SHP77 (cell line): ENCODE results near the gene CLIC4.
"Not testable (repeated sequence)": the region's sequence is repeated elsewhere in the genome, so short reads cannot be mapped to it uniquely, and the experiment has no call there.

Experiments
- DNase-seq, 2 experiments: peaks; one replicate each; lab custom pipeline; 2025; lab: John Stamatoyannopoulos, UW

Gene CLIC4

DNA sequence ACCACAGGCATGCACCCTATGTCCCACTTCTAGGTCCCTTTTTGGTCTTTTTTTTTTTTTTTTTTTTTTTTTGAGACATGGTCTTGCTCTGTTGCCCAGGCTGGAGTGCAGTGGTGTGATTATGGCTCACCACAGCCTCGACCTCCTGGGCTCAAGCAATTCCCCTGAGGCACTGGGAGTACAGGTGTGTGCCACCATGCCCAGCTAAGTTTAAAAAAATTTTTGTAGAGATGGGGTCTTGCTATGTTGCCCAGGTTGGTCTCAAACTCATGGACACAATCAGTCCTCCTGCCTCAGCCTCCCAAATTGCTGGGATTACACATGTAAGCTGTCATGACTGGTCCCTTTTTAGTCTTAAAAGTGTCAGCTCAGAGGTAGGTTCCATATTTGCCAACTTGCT, 75.0 kb downstream of the CLIC4 start:
- not testable (repeated sequence) for DNase-seq

DNA sequence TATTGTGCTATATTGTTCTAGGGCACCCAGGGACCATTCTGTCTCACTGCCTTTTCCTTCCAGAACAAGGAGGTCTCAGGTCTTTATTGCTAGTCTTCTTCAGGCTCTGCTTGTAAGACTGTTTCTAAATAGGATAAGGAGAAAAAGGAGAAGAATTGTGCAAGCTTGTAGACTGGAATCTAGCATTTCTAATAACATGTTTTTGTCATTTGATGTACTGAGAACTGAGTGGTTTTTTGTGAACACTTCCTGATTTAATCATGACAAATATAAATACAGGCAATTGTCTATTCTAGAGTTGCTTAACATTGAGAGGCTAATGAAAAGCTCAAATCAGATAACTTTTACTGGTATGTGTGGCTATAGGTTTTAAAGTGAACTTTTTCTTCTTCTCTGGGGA, 77.6 kb downstream of the CLIC4 start:
- DNase-seq = no peak

GRCh38 chr1:24823486-24823885, 78.2 kb downstream of the CLIC4 start:
- not testable (repeated sequence) for DNase-seq

GRCh38 chr1:24825174-24825573, 79.9 kb downstream of the CLIC4 start:
- DNase-seq = no peak

GRCh38 chr1:24826510-24826909, 81.3 kb downstream of the CLIC4 start:
- no peak for DNase-seq

DNA sequence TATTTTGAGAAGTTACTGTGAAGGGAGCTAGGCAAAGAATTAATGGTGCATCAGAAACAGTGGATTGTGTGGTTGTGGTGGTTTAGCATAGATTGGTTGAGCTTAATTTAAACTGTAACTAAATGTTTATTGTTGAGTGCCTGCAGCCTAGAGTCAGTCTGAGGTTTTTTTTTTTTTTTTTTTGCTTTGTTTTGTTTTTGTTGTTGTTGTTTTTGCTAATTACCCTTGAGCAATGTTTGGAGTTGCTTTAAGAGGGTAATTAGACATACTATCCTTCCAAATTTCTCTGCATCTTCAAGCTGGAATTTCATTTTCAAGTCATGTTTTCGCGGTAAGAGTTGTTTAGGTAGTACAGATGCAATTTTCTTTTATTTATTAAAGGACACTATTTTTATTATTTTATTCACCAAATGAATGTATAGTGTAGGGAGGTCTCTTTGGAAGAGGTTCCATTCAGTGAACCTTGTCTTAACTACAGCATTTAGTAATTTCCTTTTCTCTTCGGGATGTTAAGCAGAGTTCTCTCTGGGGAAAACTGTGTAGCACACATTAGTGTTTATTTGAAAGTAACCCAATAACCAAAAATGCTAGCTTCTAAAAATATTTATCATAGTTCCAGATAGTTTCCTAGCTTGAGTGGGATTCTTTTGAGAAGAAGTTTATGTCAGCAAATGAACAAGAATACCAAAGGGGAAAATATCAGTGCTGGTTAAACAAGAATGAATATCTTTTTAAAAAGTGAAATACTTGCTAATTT, 82.3 kb downstream of the CLIC4 start:
- DNase-seq = no peak

GRCh38 chr1:24828183-24828886, 83.1 kb downstream of the CLIC4 start:
- no peak for DNase-seq

- no peak for DNase-seq
Measured at GRCh38 chr1:24828887-24829192, 83.6 kb downstream of the CLIC4 start.

DNA sequence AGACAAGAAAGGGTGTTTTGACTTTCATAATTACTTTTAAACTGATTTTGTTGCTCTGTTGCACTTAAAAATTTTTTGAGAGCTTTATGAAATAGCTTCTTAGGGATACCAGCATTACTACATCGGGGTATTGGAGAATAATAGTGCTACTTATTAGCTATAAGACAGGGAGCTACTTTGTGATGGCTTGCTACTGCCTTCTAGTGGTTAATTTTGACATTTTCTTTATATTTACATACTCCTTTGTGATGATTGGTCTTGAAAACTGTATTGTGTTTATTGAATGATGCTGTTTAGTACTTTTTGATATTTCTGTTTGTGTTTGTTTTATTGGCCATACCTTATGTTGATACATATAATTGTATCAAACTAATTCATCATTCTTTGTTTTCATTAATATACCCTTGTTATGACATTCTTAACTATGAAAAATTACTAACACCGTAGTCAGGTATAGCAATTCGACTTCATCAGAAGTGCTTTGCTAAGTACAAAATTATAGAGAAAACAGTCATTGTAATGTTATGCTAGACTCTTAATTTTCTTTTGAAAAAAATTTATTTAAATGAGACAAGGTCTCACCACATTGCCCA, 85.5 kb downstream of the CLIC4 start:
- peak; percentile 19 to 35 for DNase-seq

GRCh38 chr1:24841593-24841992, 96.3 kb downstream of the CLIC4 start:
- DNase-seq = no peak

- no peak for DNase-seq
Measured at GRCh38 chr1:24846671-24847070, 101.4 kb downstream of the CLIC4 start.

GRCh38 chr1:24847995-24848881, 103.0 kb downstream of the CLIC4 start:
- DNase-seq = peak; percentile 38 to 73

DNA sequence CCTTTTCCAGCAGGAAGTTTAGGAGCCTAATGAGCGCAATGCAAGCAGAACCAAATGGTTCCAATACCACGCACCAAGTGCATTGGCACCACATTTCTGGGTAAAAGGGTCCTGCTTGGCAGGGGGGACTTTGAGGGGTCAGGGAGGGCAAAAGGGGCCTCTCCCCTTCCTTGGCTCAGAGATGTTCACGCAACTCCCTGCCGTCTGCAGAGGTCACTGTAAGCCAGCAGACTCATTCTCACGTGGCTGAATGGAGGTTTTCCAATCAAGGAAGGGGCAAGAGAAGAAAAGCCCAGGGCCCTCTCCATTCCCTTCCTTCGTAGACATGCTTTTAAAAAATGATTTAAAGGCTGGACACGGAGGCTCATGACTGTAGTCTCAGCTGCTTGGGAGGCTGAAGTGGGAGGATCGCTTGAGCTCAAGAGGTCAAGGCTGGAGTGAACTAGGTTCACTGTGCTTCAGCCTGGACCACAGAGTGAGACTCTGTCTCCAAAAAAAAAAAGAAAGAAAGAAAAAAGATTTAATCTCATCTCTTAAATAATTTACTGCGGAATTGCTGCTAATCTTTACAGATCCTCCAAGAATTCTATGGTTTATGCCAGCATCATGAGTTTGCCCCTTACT, 104.5 kb downstream of the CLIC4 start:
- DNase-seq = peak; percentile 33 to 34

DNA sequence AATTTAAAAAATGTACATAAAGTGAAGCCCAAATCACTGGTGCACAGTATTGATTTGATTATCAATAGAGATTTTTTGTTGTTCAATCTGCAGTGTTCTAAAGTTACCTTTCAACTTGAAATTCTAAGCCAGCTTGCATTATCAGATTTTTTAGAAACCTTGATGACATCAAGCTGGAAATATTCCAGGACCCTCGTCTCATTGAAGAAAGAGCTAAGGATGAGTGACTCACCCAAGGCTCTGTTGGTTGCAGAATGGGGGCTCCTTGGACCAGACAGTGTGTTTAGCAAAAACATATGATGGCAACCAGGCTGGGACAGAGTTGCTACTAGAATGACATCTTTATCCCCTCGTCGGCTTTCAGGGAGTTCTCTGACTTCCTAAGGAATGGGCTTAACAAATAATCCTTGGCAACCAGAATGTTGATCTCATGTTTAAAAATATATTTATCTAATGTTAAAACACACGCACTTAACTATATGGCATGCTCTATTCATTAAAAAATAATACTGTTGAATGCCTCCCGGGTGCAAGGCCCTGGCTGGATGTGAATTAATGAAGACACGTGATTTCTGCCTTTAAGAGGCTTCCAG, 105.2 kb downstream of the CLIC4 start:
- no peak for DNase-seq

DNA sequence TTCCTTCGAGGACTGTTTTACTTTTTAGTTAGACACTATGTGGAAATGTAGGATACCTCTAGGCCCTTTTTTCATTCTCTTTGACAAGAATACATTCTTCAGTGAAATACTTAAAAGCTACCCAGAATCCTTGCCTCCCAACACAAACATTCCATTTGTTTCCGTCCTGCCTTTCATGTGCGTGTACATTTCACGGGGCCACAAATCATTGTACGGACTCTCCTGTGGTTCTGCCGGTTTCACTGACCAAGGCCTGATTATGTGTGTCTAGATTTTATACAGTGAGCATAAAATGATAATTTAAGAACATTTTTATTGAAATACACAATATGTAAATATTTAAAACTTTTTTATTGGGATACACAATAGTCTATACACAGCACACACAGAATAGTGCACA, 108.4 kb downstream of the CLIC4 start:
- DNase-seq = no peak

DNA sequence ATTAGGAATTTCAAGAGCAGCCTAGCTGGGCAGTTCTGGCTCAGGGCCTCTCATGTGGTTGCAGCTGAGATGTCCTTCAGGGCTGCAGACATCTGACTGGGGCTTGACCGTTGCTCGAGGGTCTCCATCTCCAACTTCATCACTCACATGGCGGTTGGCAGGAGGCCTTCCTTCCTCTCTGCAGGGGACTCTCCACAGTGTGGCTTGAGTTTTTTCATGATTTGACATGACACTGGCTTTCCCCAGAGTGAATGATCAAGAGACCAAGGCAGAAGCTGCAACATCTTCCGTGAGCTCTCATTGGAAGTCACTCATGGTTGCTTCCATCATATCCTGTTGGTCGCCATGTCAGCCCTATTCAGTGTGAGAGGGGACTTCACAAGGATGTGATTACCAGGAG, 110.2 kb downstream of the CLIC4 start:
- no peak for DNase-seq

- no peak for DNase-seq
Measured at GRCh38 chr1:24856787-24857506, 111.7 kb downstream of the CLIC4 start.

GRCh38 chr1:24857507-24858133, 112.4 kb downstream of the CLIC4 start:
- DNase-seq = no peak

- no peak for DNase-seq
Measured at GRCh38 chr1:24858277-24858676, 113.0 kb downstream of the CLIC4 start.
